NB4 (cell line): ENCODE data around the gene RGS3.
A peak's percentile ranks its signal among the peaks of the same experiment; 100 is the strongest.

Experiments
- DNase-seq: peaks from one replicate; pipeline ENCODE4 v3.0.0; 2010; ENCODE audit warnings: low read depth
- H3K4me3 ChIP-seq: one replicate; pipeline ENCODE4 v1.5.1; 2011; ENCODE audit warnings: mild to moderate bottlenecking, low read depth, low read length, moderate library complexity
- MYC ChIP-seq: IDR thresholded peaks from 2 replicates; pipeline ENCODE4 v1.6.1; 2011; ENCODE audit warnings: low read depth, low read length
- POLR2A ChIP-seq: IDR thresholded peaks from 2 replicates; pipeline ENCODE4 v1.6.1; 2011; ENCODE audit warnings: mild to moderate bottlenecking; ENCODE audit not compliant: insufficient read length; ENCODE audit errors: extremely low read depth
- TF ChIP-seq, protein P1 (sequence below): IDR thresholded peaks from one replicate; pipeline ENCODE4 v1.5.1; 2012; ENCODE audit warnings: low read depth, low read length
- TF ChIP-seq, protein P2 (sequence below): IDR thresholded peaks from 2 replicates; pipeline ENCODE4 v1.6.1; 2011; ENCODE audit warnings: low read depth, low read length

The RGS3 gene

DNA sequence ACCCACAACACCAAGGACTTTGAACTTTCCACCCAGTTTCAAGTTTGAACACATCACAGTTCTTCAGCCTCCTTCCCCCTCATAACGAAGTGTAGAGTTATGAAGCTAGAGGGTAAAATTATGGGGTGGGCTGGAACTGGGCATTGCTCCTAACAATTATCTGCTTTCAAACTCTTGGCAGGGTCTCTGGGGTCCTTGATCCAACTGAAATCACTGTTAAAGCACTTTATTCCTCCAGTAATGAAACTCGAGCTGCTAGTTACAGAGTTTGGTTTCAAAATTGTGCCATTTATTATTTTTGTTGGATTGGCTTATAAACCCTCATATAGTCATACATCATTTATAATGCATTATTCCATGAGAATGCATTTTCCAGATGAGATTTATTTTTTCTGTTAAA lies 158.5 kb downstream of the RGS3 start:
- H3K4me3 ChIP-seq: no peak overlapping the region
- DNase-seq: no peak
- TF ChIP-seq, protein P1, sequence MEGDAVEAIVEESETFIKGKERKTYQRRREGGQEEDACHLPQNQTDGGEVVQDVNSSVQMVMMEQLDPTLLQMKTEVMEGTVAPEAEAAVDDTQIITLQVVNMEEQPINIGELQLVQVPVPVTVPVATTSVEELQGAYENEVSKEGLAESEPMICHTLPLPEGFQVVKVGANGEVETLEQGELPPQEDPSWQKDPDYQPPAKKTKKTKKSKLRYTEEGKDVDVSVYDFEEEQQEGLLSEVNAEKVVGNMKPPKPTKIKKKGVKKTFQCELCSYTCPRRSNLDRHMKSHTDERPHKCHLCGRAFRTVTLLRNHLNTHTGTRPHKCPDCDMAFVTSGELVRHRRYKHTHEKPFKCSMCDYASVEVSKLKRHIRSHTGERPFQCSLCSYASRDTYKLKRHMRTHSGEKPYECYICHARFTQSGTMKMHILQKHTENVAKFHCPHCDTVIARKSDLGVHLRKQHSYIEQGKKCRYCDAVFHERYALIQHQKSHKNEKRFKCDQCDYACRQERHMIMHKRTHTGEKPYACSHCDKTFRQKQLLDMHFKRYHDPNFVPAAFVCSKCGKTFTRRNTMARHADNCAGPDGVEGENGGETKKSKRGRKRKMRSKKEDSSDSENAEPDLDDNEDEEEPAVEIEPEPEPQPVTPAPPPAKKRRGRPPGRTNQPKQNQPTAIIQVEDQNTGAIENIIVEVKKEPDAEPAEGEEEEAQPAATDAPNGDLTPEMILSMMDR: no peak
- TF ChIP-seq, protein P2, sequence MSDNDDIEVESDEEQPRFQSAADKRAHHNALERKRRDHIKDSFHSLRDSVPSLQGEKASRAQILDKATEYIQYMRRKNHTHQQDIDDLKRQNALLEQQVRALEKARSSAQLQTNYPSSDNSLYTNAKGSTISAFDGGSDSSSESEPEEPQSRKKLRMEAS: no peak
- no peak for TF ChIP-seq POLR2A
- no peak for TF ChIP-seq MYC

DNA sequence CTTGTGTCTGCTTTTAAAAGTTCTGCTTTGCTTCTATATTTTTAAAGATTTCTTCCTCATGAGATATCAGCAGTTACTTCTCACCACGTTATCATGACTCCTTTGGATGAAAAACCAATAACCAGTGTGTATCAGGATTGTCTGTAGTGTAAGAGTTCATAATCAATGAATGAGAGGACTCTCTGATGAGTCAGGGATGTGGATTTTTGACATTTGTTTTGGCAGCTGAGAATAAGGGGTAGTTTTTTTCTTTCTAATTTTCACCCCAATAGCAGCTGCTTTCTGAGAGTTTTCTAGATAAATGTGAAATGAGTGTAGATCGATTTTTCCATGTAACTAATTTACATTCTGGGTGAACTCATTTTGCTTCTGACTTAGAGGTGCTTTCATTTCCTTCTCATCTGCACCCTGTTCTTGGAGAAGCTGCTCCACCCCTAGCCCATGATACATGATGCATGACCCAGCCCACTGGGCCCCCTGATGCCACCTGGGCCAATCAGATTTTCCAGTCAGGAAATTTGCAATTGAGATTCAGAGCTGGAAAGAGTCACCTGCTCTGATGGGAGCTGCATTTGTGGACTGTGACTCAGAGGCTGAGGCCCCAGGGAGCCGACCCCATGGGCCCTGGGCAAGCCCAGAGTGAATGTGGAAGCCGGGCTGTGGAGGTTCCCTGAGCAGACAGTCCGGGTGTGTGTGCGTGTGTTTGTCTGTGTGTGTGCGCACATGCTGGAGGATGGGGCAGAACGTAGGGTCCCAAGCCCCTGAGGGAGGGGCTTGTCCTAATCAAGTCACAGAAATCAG lies 159.3 kb downstream of the RGS3 start:
- peak; percentile 48 for DNase-seq

DNA sequence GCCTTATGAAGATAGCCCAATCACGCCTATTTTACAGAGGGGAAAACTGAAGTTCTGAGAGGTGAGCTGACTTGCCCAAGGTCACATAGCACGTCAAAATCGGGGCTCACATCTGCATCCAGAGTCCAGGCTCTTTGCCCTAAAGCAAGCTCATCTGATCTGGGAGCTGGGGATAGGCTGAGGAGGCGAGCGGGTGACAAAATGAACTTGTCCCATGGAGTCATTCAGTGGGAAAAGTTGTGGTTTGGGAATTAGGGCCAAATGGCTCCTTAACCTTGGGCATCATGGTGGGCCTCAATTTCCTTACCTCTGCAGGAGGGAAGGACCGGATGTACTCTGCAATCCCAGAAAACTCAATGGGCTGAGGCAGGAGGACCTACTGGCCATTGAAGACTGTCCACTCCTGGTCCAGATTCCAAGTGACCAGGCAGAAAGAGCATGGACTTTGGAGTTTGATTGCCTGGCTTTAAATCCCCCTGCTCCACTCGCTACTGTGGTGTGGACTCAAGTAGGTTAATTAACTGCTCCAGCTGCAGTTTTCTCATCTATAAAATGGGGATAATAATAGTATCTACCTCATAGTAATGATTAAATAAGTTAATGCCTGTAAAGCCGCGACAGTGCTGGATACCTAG lies 160.4 kb downstream of the RGS3 start:
- no peak for TF ChIP-seq MYC
- H3K4me3 ChIP-seq: no peak overlapping the region
- no peak for DNase-seq

More for the DNA sequence above, 159.3 kb downstream of the RGS3 start:
- no peak overlapping the region for H3K4me3 ChIP-seq
- TF ChIP-seq MYC: no peak
- TF ChIP-seq, protein P1: no peak

DNA sequence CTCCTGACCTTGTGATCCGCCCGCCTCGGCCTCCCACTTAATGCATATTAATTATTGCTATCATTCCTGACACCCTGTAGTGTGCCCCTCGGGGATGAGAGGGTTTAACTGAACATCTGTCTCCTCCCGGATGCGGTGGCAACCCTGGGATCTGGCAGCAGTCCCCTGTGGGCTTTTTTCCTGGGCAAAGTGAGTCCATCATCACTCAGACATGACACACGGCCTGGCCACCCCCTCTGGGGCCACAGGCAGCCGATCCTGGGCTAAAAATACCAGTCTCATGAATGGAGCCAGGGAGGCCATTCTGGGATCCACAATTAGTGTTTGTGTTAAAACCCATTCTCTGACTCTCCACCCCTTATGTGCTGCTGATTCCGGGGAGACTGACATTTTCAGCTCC lies 161.2 kb downstream of the RGS3 start:
- no peak for DNase-seq
- no peak overlapping the region for H3K4me3 ChIP-seq
- TF ChIP-seq MYC (no peak), POLR2A (no peak)
- TF ChIP-seq, protein P1: no peak
- TF ChIP-seq, protein P2: no peak

DNA sequence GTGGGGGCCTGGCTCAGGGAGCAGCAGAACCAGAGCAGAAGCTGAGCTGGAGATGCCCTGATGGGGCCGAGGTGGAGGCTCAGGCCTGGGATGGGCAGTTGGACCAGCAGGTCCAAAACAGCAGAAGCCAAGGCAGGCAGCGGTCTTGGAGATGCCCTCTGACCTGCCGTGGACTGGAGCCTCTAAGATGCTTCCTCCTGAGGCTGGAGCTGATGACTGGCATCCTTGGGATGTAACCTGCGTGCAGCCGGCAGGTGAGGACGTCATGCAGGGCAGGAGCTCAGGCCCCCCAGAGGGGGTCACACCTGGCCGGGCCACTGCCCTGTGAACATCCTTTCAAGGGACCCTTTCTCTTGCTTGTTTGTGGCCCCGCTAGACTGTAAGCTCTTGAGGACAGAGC lies 162.0 kb downstream of the RGS3 start:
- TF ChIP-seq, protein P1: no peak
- TF ChIP-seq POLR2A (no peak), MYC (no peak)
- TF ChIP-seq, protein P2: no peak
- H3K4me3 ChIP-seq: no peak overlapping the region
- no peak for DNase-seq

DNA sequence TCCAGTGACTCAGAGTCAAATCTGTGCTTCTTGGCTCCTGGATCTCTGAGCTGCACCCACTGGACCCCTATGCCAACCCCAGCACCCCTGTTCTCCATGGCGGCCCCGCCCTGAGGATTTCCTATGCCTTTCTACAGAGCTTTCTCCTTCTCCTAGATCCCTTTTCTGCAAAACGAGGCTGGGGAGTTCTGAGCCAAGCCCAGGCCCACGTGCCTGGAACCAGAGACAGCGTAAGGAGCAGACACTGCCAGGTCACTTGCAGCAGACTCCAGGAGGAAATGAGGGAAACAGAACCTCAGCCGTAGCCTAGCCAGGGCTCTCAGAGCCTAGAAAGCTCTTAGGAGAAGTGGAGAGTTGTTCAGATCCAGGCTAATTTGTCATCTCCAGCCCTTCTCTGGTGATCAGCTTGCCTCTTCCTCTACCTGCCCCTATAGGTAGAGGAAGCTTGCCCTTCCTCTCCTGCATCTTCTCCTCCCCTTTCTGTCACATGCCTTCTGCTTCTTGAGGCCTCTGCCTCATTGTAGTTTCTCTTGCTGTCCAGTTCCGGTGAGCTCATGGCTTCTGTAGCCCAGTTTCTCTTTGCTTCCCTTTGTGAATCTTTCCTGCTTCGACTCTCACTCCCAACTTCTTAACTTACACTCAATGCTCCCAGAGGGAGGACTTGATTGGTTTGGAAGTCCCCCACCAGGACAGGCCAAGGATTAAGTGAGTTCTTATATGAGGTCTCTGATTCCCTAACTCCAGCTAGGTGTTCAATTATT lies 163.4 kb downstream of the RGS3 start:
- DNase-seq: no peak
- TF ChIP-seq MYC (no peak), POLR2A (no peak)
- TF ChIP-seq, protein P1: no peak
- TF ChIP-seq, protein P2: no peak
- H3K4me3 ChIP-seq: no peak overlapping the region
